ENCODE results near the gene WBP2NL.

GRCh38 chr22:41968601-41969000 lies 30.0 kb upstream of the WBP2NL start:
- TF ChIP-seq CTCF (IDR thresholded peaks at IDR 0.05) (no peak), POLR2A (IDR thresholded peaks at IDR 0.05) (no peak)

Data from tibial nerve (tissue), 3 donors.